ENCODE data around the gene ECHS1.
A peak's percentile ranks its signal among the peaks of the same experiment; 100 is the strongest.

GRCh38 chr10:133324198-133324792 lies 48.9 kb downstream of the ECHS1 start:
- TF ChIP-seq CTCF (IDR thresholded peaks at IDR 0.05 in 8 of 11, conservative IDR thresholded peaks at IDR 0.05 in 3 of 11) (no peak), POLR2A (IDR thresholded peaks at IDR 0.05) (no peak), POLR2AphosphoS5 (IDR thresholded peaks at IDR 0.05) (peak in 2 of 3 donors; percentile 21 to 47)

Measured in spleen (tissue), 7 donors.